Measurements from ENCODE around the gene SLC24A3.

GRCh38 chr20:19582782-19583181 is 370.3 kb downstream of the SLC24A3 start:
- TF ChIP-seq CTCF (IDR thresholded peaks at IDR 0.05) (no peak), POLR2A (IDR thresholded peaks at IDR 0.05) (no peak)
